Left renal cortex interstitium (tissue), 4 donors: ENCODE data around the gene ARHGAP33. TPM values are rescaled to one million over a fixed set of nuclear protein-coding genes. Genes with fewer than 3 reads are reported as not detected.

Experiments used
- DNase-seq, 4 donors: peaks; one replicate each; pipeline ENCODE4 v3.0.0-alpha.2; 2013; ENCODE audit warnings: low read depth in 4 of 4, low spot score in 2 of 4, missing footprints in 1 of 4
- polyA plus RNA-seq, 4 donors: library from polyadenylated mRNA; unstranded; fragments of 120-200 nt; gene quantifications; one replicate each; pipeline ENCODE4 v1.2.1, GENCODE V29; 2013; ENCODE audit not compliant: insufficient read length in 4 of 4

The ARHGAP33 gene
- polyA plus RNA-seq, 4 donors, result 10.9 to 53.7 (median 30.0) TPM

DNA sequence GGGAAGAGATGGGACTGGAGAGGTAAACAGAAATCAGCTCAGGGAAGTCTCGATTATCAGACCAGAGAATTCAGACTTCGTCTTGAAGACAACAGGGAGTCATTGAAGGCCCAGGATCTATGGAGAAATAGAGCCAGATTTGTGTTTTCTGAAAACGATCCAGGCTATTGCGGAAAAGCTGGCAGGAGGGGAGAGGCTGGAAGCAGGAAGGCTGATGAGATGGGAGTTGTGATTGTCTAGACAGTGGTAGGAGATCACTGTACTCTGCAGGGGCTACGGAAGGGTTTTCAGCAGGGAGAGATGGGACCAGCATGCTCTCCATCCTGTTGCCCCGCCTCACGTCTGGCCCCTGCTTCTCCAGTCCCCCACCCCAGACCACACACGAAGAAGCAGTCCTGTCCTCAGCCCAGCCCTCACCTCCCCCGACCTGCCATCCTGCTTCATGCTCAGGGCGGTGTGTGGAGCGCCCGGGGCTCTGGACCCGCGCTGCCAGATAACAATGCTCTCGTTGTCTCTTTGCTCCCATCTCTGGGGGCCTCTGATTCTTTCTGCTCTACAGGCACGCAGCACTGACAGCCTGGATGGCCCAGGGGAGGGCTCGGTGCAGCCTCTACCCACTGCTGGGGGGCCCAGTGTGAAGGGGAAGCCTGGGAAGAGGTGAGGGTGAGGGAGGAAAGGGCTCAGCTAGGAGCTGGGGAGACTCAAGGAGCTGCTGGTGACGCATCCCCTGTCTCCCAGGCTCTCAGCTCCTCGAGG lies 1.9 kb downstream of the ARHGAP33 start:
- DNase-seq, result no peak

DNA sequence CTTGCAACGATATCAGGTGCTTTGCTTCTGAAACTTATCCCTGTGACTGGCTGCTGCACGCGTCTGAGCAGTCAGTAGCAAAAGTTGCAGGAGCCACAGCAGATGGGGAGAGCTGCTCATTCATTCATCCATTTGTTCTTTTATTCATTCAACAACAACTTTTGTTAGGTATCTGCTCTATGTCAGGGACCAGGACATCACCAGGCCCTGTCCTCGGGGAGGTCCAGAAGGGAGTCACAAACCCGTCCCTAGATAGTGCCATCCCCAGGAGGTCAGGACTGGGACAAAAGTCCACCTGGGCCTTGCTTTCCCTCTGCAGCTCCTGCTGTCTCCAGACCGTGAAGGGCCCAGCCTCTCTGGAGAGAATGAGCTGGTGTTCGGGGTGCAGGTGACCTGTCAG lies 2.6 kb downstream of the ARHGAP33 start:
- DNase-seq, result no peak

DNA sequence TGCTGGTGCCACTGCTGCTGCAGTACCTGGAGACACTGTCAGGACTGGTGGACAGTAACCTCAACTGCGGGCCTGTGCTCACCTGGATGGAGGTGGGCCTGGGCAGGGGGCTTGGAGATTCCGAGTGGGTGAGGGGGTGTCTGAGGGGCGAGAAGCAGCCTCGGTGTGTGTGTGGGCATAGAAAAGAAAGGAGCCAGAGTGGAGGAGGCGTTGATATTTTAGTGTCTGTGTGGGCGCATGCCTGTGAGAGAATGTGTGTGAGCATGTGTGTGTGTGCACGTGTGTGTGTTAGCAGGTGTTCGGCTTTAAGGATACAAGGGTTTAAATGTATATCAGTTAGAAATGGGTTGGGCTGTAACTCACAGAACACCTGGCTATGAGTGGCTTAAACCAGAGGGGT lies 3.7 kb downstream of the ARHGAP33 start:
- no peak for DNase-seq

- DNase-seq, result no peak
These were observed 4.7 kb downstream of the ARHGAP33 start for GRCh38 chr19:35780058-35780457.

GRCh38 chr19:35780717-35781116 lies 5.4 kb downstream of the ARHGAP33 start:
- no peak for DNase-seq

DNA sequence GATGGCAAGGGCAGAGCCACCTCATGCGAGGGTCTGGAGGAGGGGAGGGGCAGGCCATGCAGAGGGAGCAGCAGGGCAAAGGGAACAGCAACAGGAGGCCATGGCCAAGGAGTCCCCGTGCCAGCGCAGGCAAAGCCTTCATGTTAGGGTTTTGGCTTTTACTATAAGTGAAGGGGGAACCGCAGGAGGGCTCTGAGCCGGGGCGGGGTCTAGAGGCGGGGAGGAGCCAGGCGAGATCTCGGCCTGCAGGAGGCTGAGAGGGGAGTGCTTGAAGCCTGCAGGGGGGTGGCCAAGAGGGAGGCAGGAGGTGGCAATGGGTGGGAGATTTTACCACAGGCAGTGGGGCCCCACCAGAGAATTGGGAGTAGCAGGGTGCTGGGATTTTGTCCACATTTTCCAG lies 6.3 kb downstream of the ARHGAP33 start:
- DNase-seq, result no peak

- no peak for DNase-seq
These were observed 7.2 kb downstream of the ARHGAP33 start for GRCh38 chr19:35782589-35782988.

GRCh38 chr19:35783469-35784434 lies 8.4 kb downstream of the ARHGAP33 start:
- DNase-seq, result no peak

DNA sequence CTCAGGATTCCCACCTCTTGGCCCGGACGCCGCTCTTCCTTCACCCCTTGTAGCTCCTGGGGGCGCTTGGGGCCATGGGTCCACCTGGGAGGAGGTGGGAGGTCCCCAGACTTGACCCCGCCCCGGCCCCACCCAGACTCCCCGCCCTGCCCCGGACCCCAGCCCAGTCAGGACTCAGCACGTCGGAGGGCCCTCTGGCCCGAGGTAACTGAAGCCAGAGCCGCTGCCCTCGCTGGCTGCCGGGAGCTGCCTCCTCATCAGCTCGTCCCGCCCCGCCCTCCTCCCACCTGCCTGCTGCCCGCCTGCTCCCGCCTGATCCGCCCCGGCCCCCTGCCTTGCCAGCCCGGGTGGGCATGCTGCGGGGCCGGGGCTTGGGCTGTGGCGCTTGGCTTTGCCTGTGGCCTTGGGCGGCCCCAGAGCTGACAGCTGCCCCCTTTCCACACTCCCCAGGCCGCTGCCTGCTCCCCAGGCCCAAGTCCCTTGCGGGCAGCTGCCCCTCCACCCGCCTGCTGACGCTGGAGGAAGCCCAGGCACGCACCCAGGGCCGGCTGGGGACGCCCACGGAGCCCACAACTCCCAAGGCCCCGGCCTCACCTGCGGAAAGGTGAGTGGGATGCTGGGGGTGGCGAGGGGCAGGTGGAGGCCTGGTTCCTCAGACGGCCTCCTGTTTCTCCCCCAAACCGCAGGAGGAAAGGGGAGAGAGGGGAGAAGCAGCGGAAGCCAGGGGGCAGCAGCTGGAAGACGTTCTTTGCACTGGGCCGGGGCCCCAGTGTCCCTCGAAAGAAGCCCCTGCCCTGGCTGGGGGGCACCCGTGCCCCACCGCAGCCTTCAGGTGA lies 9.4 kb downstream of the ARHGAP33 start:
- no peak for DNase-seq

- no peak for DNase-seq
These were observed 9.9 kb downstream of the ARHGAP33 start for GRCh38 chr19:35785339-35785627.

- no peak for DNase-seq
These were observed 11.2 kb downstream of the ARHGAP33 start for GRCh38 chr19:35786299-35787160.

DNA sequence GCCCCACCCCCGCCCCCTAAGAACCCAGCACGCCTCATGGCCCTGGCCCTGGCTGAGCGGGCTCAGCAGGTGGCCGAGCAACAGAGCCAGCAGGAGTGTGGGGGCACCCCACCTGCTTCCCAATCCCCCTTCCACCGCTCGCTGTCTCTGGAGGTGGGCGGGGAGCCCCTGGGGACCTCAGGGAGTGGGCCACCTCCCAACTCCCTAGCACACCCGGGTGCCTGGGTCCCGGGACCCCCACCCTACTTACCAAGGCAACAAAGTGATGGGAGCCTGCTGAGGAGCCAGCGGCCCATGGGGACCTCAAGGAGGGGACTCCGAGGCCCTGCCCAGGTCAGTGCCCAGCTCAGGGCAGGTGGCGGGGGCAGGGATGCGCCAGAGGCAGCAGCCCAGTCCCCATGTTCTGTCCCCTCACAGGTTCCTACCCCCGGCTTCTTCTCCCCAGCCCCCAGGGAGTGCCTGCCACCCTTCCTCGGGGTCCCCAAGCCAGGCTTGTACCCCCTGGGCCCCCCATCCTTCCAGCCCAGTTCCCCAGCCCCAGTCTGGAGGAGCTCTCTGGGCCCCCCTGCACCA lies 11.9 kb downstream of the ARHGAP33 start:
- DNase-seq, result no peak

GRCh38 chr19:35788205-35788960 lies 13.0 kb downstream of the ARHGAP33 start:
- DNase-seq, result no peak

DNA sequence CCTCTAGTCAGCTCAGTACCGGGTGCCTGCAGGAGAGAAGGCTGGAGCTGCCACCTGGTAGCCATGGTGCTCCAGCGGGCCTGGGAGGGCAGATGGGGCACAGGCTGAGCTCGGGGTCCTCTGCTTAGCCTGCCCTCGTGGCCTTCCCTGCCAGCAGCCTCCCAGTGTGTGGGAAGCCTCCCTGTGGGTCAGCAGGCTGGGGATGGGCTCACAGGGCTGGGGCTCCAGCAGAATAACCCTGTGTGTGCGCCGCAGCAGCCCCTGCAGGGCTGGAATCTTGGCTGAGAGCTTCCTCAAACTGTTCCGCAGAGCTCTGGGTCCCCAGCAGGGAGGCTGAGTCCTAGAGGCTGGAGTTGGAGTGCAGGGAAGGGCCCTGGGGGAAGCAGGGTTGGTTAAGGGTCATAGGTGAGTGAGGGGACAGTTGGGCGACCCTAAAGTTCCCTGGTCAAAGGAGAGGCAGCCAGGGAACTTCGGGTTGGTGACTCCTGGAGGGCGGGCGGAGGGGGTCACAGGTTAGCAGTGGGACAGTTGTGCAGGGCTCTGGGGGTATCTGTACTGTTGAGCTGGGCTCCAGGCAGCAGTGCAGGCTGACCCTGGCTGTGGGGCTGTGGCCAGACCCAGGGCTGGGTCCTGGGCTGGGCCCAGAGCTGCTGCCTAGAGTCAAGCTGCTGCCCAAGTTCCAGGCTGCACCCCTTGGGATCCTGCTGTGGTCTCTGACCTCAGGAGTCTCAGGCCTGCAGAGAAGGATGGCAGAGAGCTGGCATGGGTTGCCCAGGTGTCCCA lies 14.0 kb downstream of the ARHGAP33 start:
- DNase-seq, result no peak

DNA sequence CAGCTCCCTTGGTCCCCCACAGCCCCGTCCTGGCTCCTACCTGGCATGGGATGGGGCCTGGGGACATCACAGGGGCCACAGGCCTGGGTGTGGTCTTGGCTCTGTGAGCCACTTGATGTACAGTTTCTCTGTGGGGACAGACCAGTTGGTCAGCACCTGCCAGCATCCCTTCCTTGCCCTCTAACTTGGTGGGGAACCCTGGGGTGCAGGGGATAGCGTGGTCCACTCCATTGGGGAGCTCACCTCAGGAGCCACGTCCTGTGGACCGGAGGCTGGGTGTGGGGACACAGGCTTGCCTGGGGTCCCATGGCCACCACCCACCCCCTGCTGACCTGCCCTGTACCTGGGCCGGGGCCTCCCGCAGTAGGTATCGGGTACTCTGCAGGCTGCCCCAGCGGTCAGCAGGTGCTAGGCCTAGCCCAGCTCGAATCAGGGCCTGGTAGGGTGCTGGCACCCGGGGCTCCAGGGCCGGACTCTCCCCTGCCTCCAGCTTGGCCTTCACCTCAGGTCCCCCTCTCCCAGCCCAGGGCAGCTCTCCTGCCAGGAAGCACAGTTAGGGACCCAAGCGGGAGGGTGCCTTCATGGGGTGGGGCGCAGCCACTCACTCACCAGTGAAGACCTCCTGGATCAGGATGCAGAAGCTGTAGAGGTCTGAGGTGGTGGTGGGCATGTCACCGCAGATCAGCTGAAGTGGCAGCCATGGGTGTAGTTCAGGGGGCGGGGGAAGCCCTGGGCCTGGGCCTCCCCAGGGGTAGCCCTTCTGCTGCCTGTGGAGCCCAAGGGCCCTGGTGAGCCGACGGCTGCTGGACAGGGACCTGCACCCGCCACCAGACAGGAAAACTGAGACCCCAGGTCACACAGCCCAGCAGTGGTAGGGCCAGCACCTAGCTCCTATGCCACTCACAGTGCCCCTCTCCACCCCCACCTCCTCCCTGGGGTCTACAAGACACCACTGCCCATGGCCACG lies 14.9 kb downstream of the ARHGAP33 start:
- DNase-seq, result no peak

GRCh38 chr19:35790981-35791813 lies 15.8 kb downstream of the ARHGAP33 start:
- no peak for DNase-seq
